Measurements from ENCODE around the gene SEPSECS.

- TF ChIP-seq CTCF (IDR thresholded peaks at IDR 0.05; ENCODE audit: insufficient read depth, low read length, poor library complexity, severe bottlenecking), result no peak
- TF ChIP-seq EZH2phosphoT487 (conservative IDR thresholded peaks at IDR 0.05; ENCODE audit: low read length), result no peak
Observed at GRCh38 chr4:25098964-25099891, 61.0 kb downstream of the SEPSECS start.
